H1 (cell line): ENCODE results near the gene CUL4A. TPM values are rescaled to one million over a fixed set of nuclear protein-coding genes. Genes with fewer than 3 reads are reported as not detected.

Experiments
- CTCF ChIA-PET: fragments of 300-600 bp; sonication (Branson Sonifier 250); formaldehyde crosslinking; loops from one replicate; lab custom pipeline; 2021; ENCODE audit not compliant: partially characterized antibody; lab: Charles Lee
- POLR2A ChIA-PET: fragments of 300-600 bp; sonication (Branson Sonifier 250); formaldehyde crosslinking; loops from one replicate; lab custom pipeline; 2021; ENCODE audit warnings: inconsistent platforms; ENCODE audit not compliant: partially characterized antibody; lab: Charles Lee
- DNase-seq, 2 experiments: peaks; one replicate each; pipeline versions ENCODE4 v3.0.0 to v3.0.0-alpha.2; 2010 to 2022; ENCODE audit warnings: low spot score in 2 of 2, low read depth in 1 of 2, mixed read lengths in 1 of 2
- FAIRE-seq: peaks from 2 replicates; lab custom pipeline; 2011; peaks lifted over from hg19 to GRCh38; lab: Jason Lieb, UNC
- H2AFZ ChIP-seq: 2 replicates; pipeline ENCODE4 v1.8.1; 2012; ENCODE audit warnings: low read length, inconsistent platforms
- H2AK5ac ChIP-seq: 2 replicates; pipeline ENCODE4 v1.6.1; 2013; ENCODE audit warnings: low read depth, low read length
- H2BK120ac ChIP-seq: replicated peaks from 2 replicates; pipeline ENCODE3; 2013; ENCODE audit warnings: low read depth, low read length, inconsistent platforms
- H2BK12ac ChIP-seq: 2 replicates; pipeline ENCODE4 v1.6.1; 2013; ENCODE audit warnings: low read depth, low read length
- H2BK15ac ChIP-seq: 2 replicates; pipeline ENCODE4 v1.6.1; 2013; ENCODE audit warnings: low read length
- H2BK20ac ChIP-seq: 2 replicates; pipeline ENCODE4 v1.6.1; 2013; ENCODE audit warnings: low read length
- H2BK5ac ChIP-seq: 2 replicates; pipeline ENCODE4 v1.6.1; 2013; ENCODE audit warnings: low read depth, low read length
- H3K14ac ChIP-seq: 2 replicates; pipeline ENCODE4 v1.6.1; 2013; ENCODE audit warnings: inconsistent platforms; ENCODE audit not compliant: insufficient read length
- H3K18ac ChIP-seq: 2 replicates; pipeline ENCODE4 v1.6.1; 2013; ENCODE audit warnings: low read length; ENCODE audit errors: extremely low read depth
- H3K23ac ChIP-seq: 2 replicates; pipeline ENCODE4 v1.6.1; 2013; ENCODE audit warnings: inconsistent platforms; ENCODE audit not compliant: insufficient read length
- H3K23me2 ChIP-seq: 2 replicates; pipeline ENCODE4 v1.6.1; 2013; ENCODE audit warnings: low read depth, low read length
- H3K27ac ChIP-seq: 2 replicates; pipeline ENCODE4 v1.6.1; 2011; ENCODE audit warnings: low read depth, low read length, inconsistent platforms
- H3K27me3 ChIP-seq, 4 experiments: replicated peaks in 1 of 4; 1 replicate in 1 of 4; 2 replicates in 3 of 4; pipeline versions ENCODE4 v1.6.1 to v1.8.1; 2011 to 2013; ENCODE audit warnings: low read length in 3 of 4, mild to moderate bottlenecking in 3 of 4, inconsistent platforms in 2 of 4, mixed read lengths in 2 of 4, moderate library complexity in 1 of 4; ENCODE audit not compliant: control insufficient read depth in 3 of 4, insufficient read depth in 3 of 4; ENCODE audit errors: extremely low read depth in 1 of 4
- H3K36me3 ChIP-seq, 4 experiments: 2 replicates each; pipeline versions ENCODE4 v1.6.1 to v1.8.1; 2011 to 2013; ENCODE audit warnings: mild to moderate bottlenecking in 4 of 4, low read length in 3 of 4, moderate library complexity in 2 of 4, control low read depth in 1 of 4, inconsistent platforms in 1 of 4; ENCODE audit not compliant: insufficient read depth in 4 of 4, control insufficient read depth in 2 of 4
- H3K4ac ChIP-seq: replicated peaks from 2 replicates; pipeline ENCODE3; 2013; ENCODE audit warnings: low read length, low read depth, mixed read lengths, inconsistent platforms; ENCODE audit not compliant: insufficient read length
- H3K4me1 ChIP-seq, 4 experiments: replicated peaks in 1 of 4; 1 replicate in 1 of 4; 2 replicates in 3 of 4; pipeline versions ENCODE4 v1.6.1 to v1.8.1; 2011 to 2013; ENCODE audit warnings: low read length in 3 of 4, inconsistent platforms in 2 of 4, mixed read lengths in 1 of 4; ENCODE audit not compliant: insufficient read depth in 4 of 4, control insufficient read depth in 3 of 4
- H3K4me2 ChIP-seq, 2 experiments: 2 replicates each; pipeline versions ENCODE4 v1.6.1 to v1.8.1; 2011 to 2013; ENCODE audit warnings: low read depth in 2 of 2, low read length in 2 of 2, control low read depth in 1 of 2, inconsistent platforms in 1 of 2, mild to moderate bottlenecking in 1 of 2; ENCODE audit not compliant: insufficient read depth in 1 of 2
- H3K4me3 ChIP-seq, 4 experiments: fragments of 200-600, 300-600 bp in 1 of 4; sonication (generic), shearing (Covaris generic), sonication (Bioruptor Twin) in 1 of 4; 2 replicates each; pipeline versions ENCODE4 v1.5.1 to v1.8.1; 2011 to 2016; ENCODE audit warnings: low read length in 4 of 4, low read depth in 3 of 4, control low read depth in 2 of 4, inconsistent platforms in 2 of 4, mild to moderate bottlenecking in 2 of 4, mixed read lengths in 1 of 4, moderate library complexity in 1 of 4; ENCODE audit not compliant: insufficient read depth in 2 of 4; ENCODE audit errors: extremely low read depth in 1 of 4
- H3K56ac ChIP-seq: replicated peaks from 2 replicates; pipeline ENCODE3; 2013; ENCODE audit warnings: low read depth, mild to moderate bottlenecking, mixed read lengths, low read length, inconsistent platforms; ENCODE audit not compliant: insufficient read length
- H3K79me1 ChIP-seq: 2 replicates; pipeline ENCODE4 v1.6.1; 2013; ENCODE audit warnings: low read depth, low read length, control low read depth
- H3K79me2 ChIP-seq, 2 experiments: 2 replicates each; pipeline versions ENCODE4 v1.6.1 to v1.8.1; 2012 to 2013; ENCODE audit warnings: low read length in 2 of 2, mild to moderate bottlenecking in 2 of 2, inconsistent platforms in 1 of 2; ENCODE audit not compliant: insufficient read depth in 2 of 2, control insufficient read depth in 1 of 2
- H3K9ac ChIP-seq, 4 experiments: replicated peaks in 1 of 4; 1 replicate in 1 of 4; 2 replicates in 3 of 4; pipeline versions ENCODE4 v1.6.1 to v1.8.1; 2011 to 2013; ENCODE audit warnings: low read depth in 3 of 4, low read length in 3 of 4, control low read depth in 2 of 4, mild to moderate bottlenecking in 2 of 4, moderate library complexity in 2 of 4, inconsistent platforms in 1 of 4; ENCODE audit errors: extremely low read depth in 1 of 4
- H3K9me3 ChIP-seq, 2 experiments: 2 replicates each; pipeline versions ENCODE4 v1.6.1 to v1.8.1; 2012 to 2013; ENCODE audit warnings: mild to moderate bottlenecking in 2 of 2, moderate library complexity in 2 of 2, control low read depth in 1 of 2, inconsistent platforms in 1 of 2, low read depth in 1 of 2, low read length in 1 of 2, mixed read lengths in 1 of 2; ENCODE audit not compliant: insufficient read depth in 2 of 2
- H4K20me1 ChIP-seq, 2 experiments: replicated peaks in 1 of 2; 2 replicates each; pipeline versions ENCODE3 to v1.8.1; 2011 to 2013; ENCODE audit warnings: inconsistent platforms in 2 of 2, low read length in 2 of 2, mild to moderate bottlenecking in 1 of 2; ENCODE audit not compliant: insufficient read depth in 2 of 2, control insufficient read depth in 1 of 2
- H4K5ac ChIP-seq: 2 replicates; pipeline ENCODE4 v1.6.1; 2013; ENCODE audit warnings: low read length, low read depth, mixed read lengths, inconsistent platforms; ENCODE audit not compliant: insufficient read length
- H4K8ac ChIP-seq: 2 replicates; pipeline ENCODE4 v1.8.0; 2013; ENCODE audit warnings: mild to moderate bottlenecking, moderate library complexity, low read length, inconsistent platforms; ENCODE audit not compliant: insufficient read depth; ENCODE audit errors: extremely low read depth
- H4K91ac ChIP-seq: replicated peaks from 2 replicates; pipeline ENCODE3; 2013; ENCODE audit warnings: low read length, mixed read lengths, inconsistent platforms; ENCODE audit not compliant: insufficient read length
- BACH1 ChIP-seq: IDR thresholded peaks from 2 replicates; pipeline ENCODE4 v1.6.1; 2012; ENCODE audit warnings: low read length, improper control_type of control experiment
- CBX5 ChIP-seq: fragments of 300-800, 300-1000 bp; sonication (generic); IDR thresholded peaks from 2 replicates; pipeline ENCODE4 v1.7.1; 2016; ENCODE audit warnings: antibody characterized with exemption, low read length, low read depth
- CHD1 ChIP-seq: IDR thresholded peaks from 2 replicates; pipeline ENCODE4 v1.6.1; 2012; ENCODE audit warnings: low read depth, low read length, improper control_type of control experiment
- GTF2F1 ChIP-seq: IDR thresholded peaks from 2 replicates; pipeline ENCODE4 v1.6.1; 2012; ENCODE audit warnings: low read depth, low read length, improper control_type of control experiment, borderline replicate concordance
- HDAC2 ChIP-seq, 2 experiments: fragments of 300-600 bp in 1 of 2; sonication (generic) in 1 of 2; IDR thresholded peaks; 2 replicates each; pipeline ENCODE4 v1.6.1; 2011 to 2012; ENCODE audit warnings: low read depth in 2 of 2, low read length in 2 of 2, mild to moderate bottlenecking in 2 of 2, moderate library complexity in 2 of 2, borderline replicate concordance in 1 of 2, inconsistent platforms in 1 of 2
- HDAC6 ChIP-seq: IDR thresholded peaks from one replicate; pipeline ENCODE4 v1.7.1; 2012; ENCODE audit warnings: low read depth, mild to moderate bottlenecking, inconsistent platforms, low read length, moderate library complexity
- MAX ChIP-seq: IDR thresholded peaks from 2 replicates; pipeline ENCODE4 v1.6.1; 2012; ENCODE audit warnings: inconsistent platforms
- NRF1 ChIP-seq: IDR thresholded peaks from 2 replicates; pipeline ENCODE4 v1.6.1; 2011; ENCODE audit warnings: mild to moderate bottlenecking, low read depth, low read length, improper control_type of control experiment
- RBBP5 ChIP-seq: IDR thresholded peaks from 2 replicates; pipeline ENCODE4 v1.7.1; 2012; ENCODE audit warnings: low read depth, mild to moderate bottlenecking, inconsistent platforms, low read length, moderate library complexity, borderline replicate concordance
- SAP30 ChIP-seq: fragments of 300-600 bp; sonication (generic); IDR thresholded peaks from 2 replicates; pipeline ENCODE4 v1.7.1; 2012; ENCODE audit warnings: low read length, moderate library complexity, mild to moderate bottlenecking, inconsistent platforms; ENCODE audit not compliant: insufficient read depth, insufficient replicate concordance
- SP4 ChIP-seq: IDR thresholded peaks from 2 replicates; pipeline ENCODE4 v1.6.1; 2012; ENCODE audit warnings: low read length, inconsistent platforms
- YY1 ChIP-seq: IDR thresholded peaks from 2 replicates; pipeline ENCODE4 v1.6.1; 2011; ENCODE audit warnings: low read depth, mild to moderate bottlenecking, low read length
- WGBS, 2 experiments: shearing (Covaris generic) in 1 of 2; methylation state at CpG; one replicate each; pipeline versions ENCODE4 v1.1.6 to v1.1.7; 2013 to 2015; ENCODE audit warnings: low lambda C conversion rate in 2 of 2, mixed read lengths in 2 of 2, inconsistent platforms in 1 of 2, low coverage in 1 of 2, missing lambda C conversion rate in 1 of 2; ENCODE audit not compliant: insufficient replicate concordance in 2 of 2, insufficient coverage in 1 of 2, insufficient read length in 1 of 2; ENCODE audit errors: extremely low coverage in 1 of 2, missing lambda C conversion rate in 1 of 2; 5-methylcytosine and 5-hydroxymethylcytosine counted together
- polyA plus RNA-seq, 7 experiments: library from polyadenylated mRNA; depleted of rRNA in 3 of 7; stranded (reverse) in 5 of 7; unstranded in 2 of 7; fragments of >200 nt in 5 of 7; fragments of 200-250 nt in 2 of 7; gene quantifications; 1 replicate in 5 of 7; 2 replicates in 1 of 7; 4 replicates in 1 of 7; pipeline versions ENCODE4 v1.2.1 to v1.2.3, GENCODE V29; 2011 to 2013; ENCODE audit warnings: missing spikeins in 2 of 7, mixed read lengths in 2 of 7
- total RNA-seq: library from RNA; stranded (reverse); fragmentation: NEBNext Ultra II Directional; extraction: Animal tissue kit (Norgen Biotek cat#: 25700); gene quantifications from 2 replicates; pipeline ENCODE4 v1.2.1, GENCODE V29; 2021

Gene CUL4A
- total and polyA plus RNA-seq, 2 of the 8 experiments (the other 6 are each of a cell fraction or from before 2014, with no cell fraction given) = 54.7 to 101 TPM

GRCh38 chr13:113280126-113280525, 70.7 kb downstream of the CUL4A start:
- no peak overlapping the region for H2BK12ac ChIP-seq
- H4K20me1 ChIP-seq = no peaks in the 10 kb centered on the region
- no peak overlapping the region for H2AFZ ChIP-seq
- H3K9ac ChIP-seq = no peak overlapping the region
- no peak for DNase-seq
- H3K36me3 ChIP-seq = no peaks in the 10 kb centered on the region
- no peak overlapping the region for H4K5ac ChIP-seq
- H3K4me1 ChIP-seq = no peaks in the 10 kb centered on the region
- no peak for FAIRE-seq
- H3K18ac ChIP-seq = no peak overlapping the region
- no peak overlapping the region for H3K14ac ChIP-seq
- no peak overlapping the region for H3K4ac ChIP-seq
- H4K91ac ChIP-seq = no peak overlapping the region
- H3K27me3 ChIP-seq = peaks cover 0 to 5% (median 0%) of the 10 kb centered on the region in 4 experiments; a peak in 4 of 7 replicates
- H3K79me1 ChIP-seq = no peaks in the 10 kb centered on the region
- no peak overlapping the region for H2BK5ac ChIP-seq
- no peak overlapping the region for H3K23ac ChIP-seq
- no peak overlapping the region for H3K4me3 ChIP-seq
- H3K9me3 ChIP-seq = peaks cover 0 to 9% of the 10 kb centered on the region in 2 experiments; a peak in 1 of 4 replicates
- H2BK120ac ChIP-seq = no peak overlapping the region
- ChIA-PET CTCF (interaction anchor here (0.6 to 1.0 kb wide), 2 partner anchors 10 to 19 kb away, joined by 3 to 4 read pairs; no protein-coding TSS in a partner anchor), POLR2A (interaction anchor here (0.6 kb wide), 1 partner anchor 43 kb away, joined by 4 read pairs; no protein-coding TSS in a partner anchor)
- no peak overlapping the region for H3K4me2 ChIP-seq
- H3K56ac ChIP-seq = no peak overlapping the region
- H3K27ac ChIP-seq = no peak overlapping the region
- H4K8ac ChIP-seq = no peak overlapping the region
- H2BK15ac ChIP-seq = no peak overlapping the region
- no peak overlapping the region; the same call in 1 of the 2 replicates for H2BK20ac ChIP-seq
- 86% methylated on average over 6 of the region's 6 CpGs; no CpG with 5 or more reads in 1 of the 2 experiments for WGBS, 2 experiments
- H2AK5ac ChIP-seq = no peak overlapping the region
- H3K23me2 ChIP-seq = no peaks in the 10 kb centered on the region
- no peaks in the 10 kb centered on the region for H3K79me2 ChIP-seq
- TF ChIP-seq HDAC2 (IDR thresholded peaks at IDR 0.05; ENCODE audit: borderline replicate concordance in 1 of 2, low read depth in 2 of 2, low read length in 2 of 2) (no peak), CHD1 (no peak), GTF2F1 (no peak), SP4 (no peak), RBBP5 (no peak), NRF1 (no peak), SAP30 (no peak), HDAC6 (no peak), MAX (no peak), YY1 (no peak), BACH1 (no peak), CBX5 (no peak)
